Measurements from ENCODE around the gene BCL7B. TPM values are rescaled to one million over a fixed set of nuclear protein-coding genes. Genes with fewer than 3 reads are reported as not detected.

The BCL7B gene
- total and polyA plus RNA-seq, 2 of the 13 experiments (the other 11 are each of a cell fraction or from before 2014, with no cell fraction given) = 24.3 to 38.2 TPM

DNA sequence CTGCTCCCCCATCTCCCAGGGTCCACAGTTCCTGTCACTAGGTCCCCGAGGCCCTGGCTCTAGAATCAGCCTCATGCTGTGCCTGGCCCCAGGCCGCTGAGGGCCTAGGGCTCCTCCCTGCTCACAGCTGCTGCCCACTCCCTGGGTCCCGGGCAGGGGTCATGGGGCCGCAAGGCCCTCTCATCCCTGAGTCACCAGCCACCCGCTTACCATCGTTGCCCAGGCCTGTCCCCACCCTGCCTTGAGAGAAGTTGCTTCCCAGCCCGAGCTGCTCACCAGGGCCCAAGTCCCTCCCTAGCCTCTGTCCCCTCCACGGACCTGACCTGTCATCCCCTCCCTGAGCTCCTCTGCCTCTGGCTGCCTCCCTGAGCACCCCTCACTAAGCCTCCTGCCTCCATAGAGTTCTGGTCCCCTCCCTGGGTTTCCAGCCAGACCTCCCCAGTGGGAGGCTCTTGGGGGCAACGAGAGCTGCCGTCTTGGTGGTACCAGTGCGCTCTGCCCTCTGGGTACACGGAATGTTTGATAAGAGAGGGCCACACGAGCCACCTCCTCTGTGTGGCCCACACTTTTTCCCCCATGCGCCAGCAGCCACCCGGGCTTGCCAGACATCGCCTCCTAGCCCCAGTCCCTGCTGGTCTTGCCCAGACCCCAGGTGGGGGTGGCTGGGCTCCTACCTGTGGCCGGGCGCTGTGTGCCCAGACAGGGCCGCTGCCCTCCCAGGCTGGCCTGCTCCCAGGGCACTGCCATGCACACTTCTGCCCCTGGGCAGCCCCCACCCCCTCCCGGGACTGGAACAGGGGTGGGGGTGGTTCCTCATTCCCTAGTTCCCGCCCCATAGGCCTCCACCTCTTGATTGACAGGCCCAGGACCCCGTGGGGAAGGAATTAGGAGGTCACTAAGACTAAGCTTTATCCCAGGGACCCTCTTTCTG, 45.5 kb upstream of the BCL7B start (continued):
- TF ChIP-seq TOPORS (CRISPR knock-in tag; IDR thresholded peaks at IDR 0.05) (no peak; the same call in 1 of the 2 replicates), WIZ (CRISPR knock-in tag; IDR thresholded peaks at IDR 0.05) (no peak), ZEB1 (IDR thresholded peaks at IDR 0.05; ENCODE audit: insufficient replicate concordance, low read depth) (peak; percentile 14), ZNF839 (CRISPR knock-in tag; IDR thresholded peaks at IDR 0.05; ENCODE audit: borderline replicate concordance) (no peak), ZNF660 (CRISPR knock-in tag; IDR thresholded peaks at IDR 0.05; ENCODE audit: borderline replicate concordance, low read depth) (no peak), ZNF124 (CRISPR knock-in tag; IDR thresholded peaks at IDR 0.05) (no peak), HES4 (CRISPR knock-in tag; IDR thresholded peaks at IDR 0.05; ENCODE audit: borderline replicate concordance) (no peak), ZNF17 (CRISPR knock-in tag; IDR thresholded peaks at IDR 0.05) (no peak), ZNF841 (CRISPR knock-in tag; IDR thresholded peaks at IDR 0.05; ENCODE audit: borderline replicate concordance) (no peak), RCOR2 (CRISPR knock-in tag; IDR thresholded peaks at IDR 0.05) (no peak), SMARCC2 (IDR thresholded peaks at IDR 0.05) (no peak), ZMYM2 (CRISPR knock-in tag; IDR thresholded peaks at IDR 0.05) (no peak)
- TF ChIP-seq, protein P1, sequence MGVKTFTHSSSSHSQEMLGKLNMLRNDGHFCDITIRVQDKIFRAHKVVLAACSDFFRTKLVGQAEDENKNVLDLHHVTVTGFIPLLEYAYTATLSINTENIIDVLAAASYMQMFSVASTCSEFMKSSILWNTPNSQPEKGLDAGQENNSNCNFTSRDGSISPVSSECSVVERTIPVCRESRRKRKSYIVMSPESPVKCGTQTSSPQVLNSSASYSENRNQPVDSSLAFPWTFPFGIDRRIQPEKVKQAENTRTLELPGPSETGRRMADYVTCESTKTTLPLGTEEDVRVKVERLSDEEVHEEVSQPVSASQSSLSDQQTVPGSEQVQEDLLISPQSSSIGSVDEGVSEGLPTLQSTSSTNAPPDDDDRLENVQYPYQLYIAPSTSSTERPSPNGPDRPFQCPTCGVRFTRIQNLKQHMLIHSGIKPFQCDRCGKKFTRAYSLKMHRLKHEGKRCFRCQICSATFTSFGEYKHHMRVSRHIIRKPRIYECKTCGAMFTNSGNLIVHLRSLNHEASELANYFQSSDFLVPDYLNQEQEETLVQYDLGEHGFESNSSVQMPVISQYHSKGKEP (CRISPR knock-in tag; IDR thresholded peaks at IDR 0.05) = no peak
- TF ChIP-seq, protein P2, sequence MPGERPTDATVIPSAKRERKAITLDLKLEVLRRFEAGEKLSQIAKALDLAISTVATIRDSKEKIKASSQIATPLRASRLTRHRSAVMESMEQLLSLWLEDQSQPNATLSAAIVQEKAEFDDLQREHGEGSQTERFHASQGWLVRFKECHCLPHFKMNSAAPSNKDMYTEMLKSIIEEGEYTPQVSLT (CRISPR knock-in tag; IDR thresholded peaks at IDR 0.05; ENCODE audit: borderline replicate concordance, low read depth) = no peak
- TF ChIP-seq, protein P3, sequence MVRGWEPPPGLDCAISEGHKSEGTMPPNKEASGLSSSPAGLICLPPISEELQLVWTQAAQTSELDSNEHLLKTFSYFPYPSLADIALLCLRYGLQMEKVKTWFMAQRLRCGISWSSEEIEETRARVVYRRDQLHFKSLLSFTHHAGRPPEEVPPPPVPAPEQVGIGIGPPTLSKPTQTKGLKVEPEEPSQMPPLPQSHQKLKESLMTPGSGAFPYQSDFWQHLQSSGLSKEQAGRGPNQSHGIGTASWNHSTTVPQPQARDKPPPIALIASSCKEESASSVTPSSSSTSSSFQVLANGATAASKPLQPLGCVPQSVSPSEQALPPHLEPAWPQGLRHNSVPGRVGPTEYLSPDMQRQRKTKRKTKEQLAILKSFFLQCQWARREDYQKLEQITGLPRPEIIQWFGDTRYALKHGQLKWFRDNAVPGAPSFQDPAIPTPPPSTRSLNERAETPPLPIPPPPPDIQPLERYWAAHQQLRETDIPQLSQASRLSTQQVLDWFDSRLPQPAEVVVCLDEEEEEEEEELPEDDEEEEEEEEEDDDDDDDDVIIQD (CRISPR knock-in tag; IDR thresholded peaks at IDR 0.05; ENCODE audit: low read depth) = no peak
- TF ChIP-seq, protein P4, sequence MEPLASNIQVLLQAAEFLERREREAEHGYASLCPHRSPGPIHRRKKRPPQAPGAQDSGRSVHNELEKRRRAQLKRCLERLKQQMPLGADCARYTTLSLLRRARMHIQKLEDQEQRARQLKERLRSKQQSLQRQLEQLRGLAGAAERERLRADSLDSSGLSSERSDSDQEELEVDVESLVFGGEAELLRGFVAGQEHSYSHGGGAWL (CRISPR knock-in tag; IDR thresholded peaks at IDR 0.05) = no peak; the same call in 1 of the 2 replicates
- TF ChIP-seq, protein P5, sequence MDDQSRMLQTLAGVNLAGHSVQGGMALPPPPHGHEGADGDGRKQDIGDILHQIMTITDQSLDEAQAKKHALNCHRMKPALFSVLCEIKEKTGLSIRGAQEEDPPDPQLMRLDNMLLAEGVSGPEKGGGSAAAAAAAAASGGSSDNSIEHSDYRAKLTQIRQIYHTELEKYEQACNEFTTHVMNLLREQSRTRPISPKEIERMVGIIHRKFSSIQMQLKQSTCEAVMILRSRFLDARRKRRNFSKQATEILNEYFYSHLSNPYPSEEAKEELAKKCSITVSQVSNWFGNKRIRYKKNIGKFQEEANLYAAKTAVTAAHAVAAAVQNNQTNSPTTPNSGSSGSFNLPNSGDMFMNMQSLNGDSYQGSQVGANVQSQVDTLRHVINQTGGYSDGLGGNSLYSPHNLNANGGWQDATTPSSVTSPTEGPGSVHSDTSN (CRISPR knock-in tag; IDR thresholded peaks at IDR 0.05; ENCODE audit: borderline replicate concordance) = no peak
- TF ChIP-seq, protein P6, sequence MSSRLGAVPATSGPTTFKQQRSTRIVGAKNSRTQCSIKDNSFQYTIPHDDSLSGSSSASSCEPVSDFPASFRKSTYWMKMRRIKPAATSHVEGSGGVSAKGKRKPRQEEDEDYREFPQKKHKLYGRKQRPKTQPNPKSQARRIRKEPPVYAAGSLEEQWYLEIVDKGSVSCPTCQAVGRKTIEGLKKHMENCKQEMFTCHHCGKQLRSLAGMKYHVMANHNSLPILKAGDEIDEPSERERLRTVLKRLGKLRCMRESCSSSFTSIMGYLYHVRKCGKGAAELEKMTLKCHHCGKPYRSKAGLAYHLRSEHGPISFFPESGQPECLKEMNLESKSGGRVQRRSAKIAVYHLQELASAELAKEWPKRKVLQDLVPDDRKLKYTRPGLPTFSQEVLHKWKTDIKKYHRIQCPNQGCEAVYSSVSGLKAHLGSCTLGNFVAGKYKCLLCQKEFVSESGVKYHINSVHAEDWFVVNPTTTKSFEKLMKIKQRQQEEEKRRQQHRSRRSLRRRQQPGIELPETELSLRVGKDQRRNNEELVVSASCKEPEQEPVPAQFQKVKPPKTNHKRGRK (CRISPR knock-in tag; IDR thresholded peaks at IDR 0.05) = no peak
- TF ChIP-seq, protein P7, sequence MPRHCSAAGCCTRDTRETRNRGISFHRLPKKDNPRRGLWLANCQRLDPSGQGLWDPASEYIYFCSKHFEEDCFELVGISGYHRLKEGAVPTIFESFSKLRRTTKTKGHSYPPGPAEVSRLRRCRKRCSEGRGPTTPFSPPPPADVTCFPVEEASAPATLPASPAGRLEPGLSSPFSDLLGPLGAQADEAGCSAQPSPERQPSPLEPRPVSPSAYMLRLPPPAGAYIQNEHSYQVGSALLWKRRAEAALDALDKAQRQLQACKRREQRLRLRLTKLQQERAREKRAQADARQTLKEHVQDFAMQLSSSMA (CRISPR knock-in tag; IDR thresholded peaks at IDR 0.05) = no peak
